Measurements from ENCODE around the gene ZNF169.
"Not testable (repeated sequence)": the region's sequence is repeated elsewhere in the genome, so short reads cannot be mapped to it uniquely, and the experiment has no call there.

Gene ZNF169

GRCh38 chr9:94323153-94323798 lies 64.2 kb downstream of the ZNF169 start:
- H3K9ac ChIP-seq (ENCODE audit: low read depth, low read length); H3K36me3 ChIP-seq (ENCODE audit: insufficient read depth, low read length); H3K4me1 ChIP-seq (ENCODE audit: control insufficient read depth, insufficient read depth, low read length); H3K9me3 ChIP-seq (replicated peaks; ENCODE audit: low read length); H3K27me3 ChIP-seq (ENCODE audit: control insufficient read depth, insufficient read depth, low read length); H3K4me2 ChIP-seq (ENCODE audit: low read length); H3K4me3 ChIP-seq (ENCODE audit: low read length): not testable (repeated sequence)

- H3K27me3 ChIP-seq (ENCODE audit: control insufficient read depth, insufficient read depth, low read length); H3K4me1 ChIP-seq (ENCODE audit: control insufficient read depth, insufficient read depth, low read length); H3K36me3 ChIP-seq (ENCODE audit: insufficient read depth, low read length); H3K9ac ChIP-seq (ENCODE audit: low read depth, low read length); H3K4me3 ChIP-seq (ENCODE audit: low read length); H3K4me2 ChIP-seq (ENCODE audit: low read length); H3K9me3 ChIP-seq (replicated peaks; ENCODE audit: low read length): not testable (repeated sequence)
These were observed 66.5 kb downstream of the ZNF169 start for GRCh38 chr9:94325583-94325982.

- not testable (repeated sequence) for H3K9me3 ChIP-seq (replicated peaks; ENCODE audit: low read length); H3K27me3 ChIP-seq (ENCODE audit: control insufficient read depth, insufficient read depth, low read length); H3K4me3 ChIP-seq (ENCODE audit: low read length); H3K4me1 ChIP-seq (ENCODE audit: control insufficient read depth, insufficient read depth, low read length); H3K36me3 ChIP-seq (ENCODE audit: insufficient read depth, low read length); H3K9ac ChIP-seq (ENCODE audit: low read depth, low read length); H3K4me2 ChIP-seq (ENCODE audit: low read length)
These were observed 69.4 kb downstream of the ZNF169 start, which contains the start of gene NUTM2F for GRCh38 chr9:94328544-94328943. NUTM2F (minus strand) TSS chr9:94328644; CDS start chr9:94328623, 21 bp downstream.

- H3K9me3 ChIP-seq (replicated peaks; ENCODE audit: low read length); H3K4me3 ChIP-seq (ENCODE audit: low read length); H3K9ac ChIP-seq (ENCODE audit: low read depth, low read length); H3K36me3 ChIP-seq (ENCODE audit: insufficient read depth, low read length); H3K27me3 ChIP-seq (ENCODE audit: control insufficient read depth, insufficient read depth, low read length); H3K4me1 ChIP-seq (ENCODE audit: control insufficient read depth, insufficient read depth, low read length); H3K4me2 ChIP-seq (ENCODE audit: low read length): not testable (repeated sequence)
These were observed 77.3 kb downstream of the ZNF169 start for GRCh38 chr9:94336445-94336844.

GRCh38 chr9:94338723-94339122 lies 79.6 kb downstream of the ZNF169 start:
- H3K4me3 ChIP-seq (ENCODE audit: low read length); H3K4me2 ChIP-seq (ENCODE audit: low read length); H3K36me3 ChIP-seq (ENCODE audit: insufficient read depth, low read length): not testable (repeated sequence)

GRCh38 chr9:94339657-94340056 lies 80.6 kb downstream of the ZNF169 start:
- not testable (repeated sequence) for H3K4me2 ChIP-seq (ENCODE audit: low read length); H3K9ac ChIP-seq (ENCODE audit: low read depth, low read length); H3K4me1 ChIP-seq (ENCODE audit: control insufficient read depth, insufficient read depth, low read length); H3K4me3 ChIP-seq (ENCODE audit: low read length); H3K9me3 ChIP-seq (replicated peaks; ENCODE audit: low read length); H3K36me3 ChIP-seq (ENCODE audit: insufficient read depth, low read length); H3K27me3 ChIP-seq (ENCODE audit: control insufficient read depth, insufficient read depth, low read length)

More at GRCh38 chr9:94338723-94339122, 79.6 kb downstream of the ZNF169 start:
- H3K4me1 ChIP-seq (ENCODE audit: control insufficient read depth, insufficient read depth, low read length); H3K9me3 ChIP-seq (replicated peaks; ENCODE audit: low read length); H3K9ac ChIP-seq (ENCODE audit: low read depth, low read length); H3K27me3 ChIP-seq (ENCODE audit: control insufficient read depth, insufficient read depth, low read length): not testable (repeated sequence)

GRCh38 chr9:94340750-94341149 lies 81.7 kb downstream of the ZNF169 start:
- H3K4me2 ChIP-seq (ENCODE audit: low read length); H3K9me3 ChIP-seq (replicated peaks; ENCODE audit: low read length); H3K9ac ChIP-seq (ENCODE audit: low read depth, low read length); H3K4me1 ChIP-seq (ENCODE audit: control insufficient read depth, insufficient read depth, low read length); H3K4me3 ChIP-seq (ENCODE audit: low read length); H3K36me3 ChIP-seq (ENCODE audit: insufficient read depth, low read length); H3K27me3 ChIP-seq (ENCODE audit: control insufficient read depth, insufficient read depth, low read length): not testable (repeated sequence)

GRCh38 chr9:94341703-94342102 lies 82.6 kb downstream of the ZNF169 start:
- not testable (repeated sequence) for H3K4me3 ChIP-seq (ENCODE audit: low read length); H3K4me1 ChIP-seq (ENCODE audit: control insufficient read depth, insufficient read depth, low read length); H3K9ac ChIP-seq (ENCODE audit: low read depth, low read length); H3K4me2 ChIP-seq (ENCODE audit: low read length); H3K36me3 ChIP-seq (ENCODE audit: insufficient read depth, low read length); H3K27me3 ChIP-seq (ENCODE audit: control insufficient read depth, insufficient read depth, low read length); H3K9me3 ChIP-seq (replicated peaks; ENCODE audit: low read length)

- H3K4me1 ChIP-seq (ENCODE audit: control insufficient read depth, insufficient read depth, low read length); H3K27me3 ChIP-seq (ENCODE audit: control insufficient read depth, insufficient read depth, low read length); H3K9ac ChIP-seq (ENCODE audit: low read depth, low read length); H3K36me3 ChIP-seq (ENCODE audit: insufficient read depth, low read length); H3K4me3 ChIP-seq (ENCODE audit: low read length); H3K9me3 ChIP-seq (replicated peaks; ENCODE audit: low read length); H3K4me2 ChIP-seq (ENCODE audit: low read length): not testable (repeated sequence)
These were observed 88.4 kb downstream of the ZNF169 start for GRCh38 chr9:94347451-94347850.

GRCh38 chr9:94348754-94349153 lies 89.7 kb downstream of the ZNF169 start:
- not testable (repeated sequence) for H3K4me2 ChIP-seq (ENCODE audit: low read length); H3K9me3 ChIP-seq (replicated peaks; ENCODE audit: low read length); H3K4me3 ChIP-seq (ENCODE audit: low read length); H3K4me1 ChIP-seq (ENCODE audit: control insufficient read depth, insufficient read depth, low read length); H3K36me3 ChIP-seq (ENCODE audit: insufficient read depth, low read length); H3K27me3 ChIP-seq (ENCODE audit: control insufficient read depth, insufficient read depth, low read length); H3K9ac ChIP-seq (ENCODE audit: low read depth, low read length)
